Stimulated activated CD8-positive, alpha-beta memory T cell treated with anti-CD3 and anti-CD28 coated beads, Interleukin-12 subunit alpha, Interleukin-12 subunit beta, amount 100 ng/mL, for 24 hours (primary cell): ENCODE data around the gene SLC48A1.
A peak's percentile ranks its signal among the peaks of the same experiment; 100 is the strongest.

ENCODE experiments used
- DNase-seq: peaks from one replicate; pipeline ENCODE4 v3.0.0-alpha.2; 2020; ENCODE audit errors: extremely low read depth

Gene SLC48A1

GRCh38 chr12:47777151-47777550 is 4.1 kb downstream of the SLC48A1 start:
- no peak for DNase-seq

DNA sequence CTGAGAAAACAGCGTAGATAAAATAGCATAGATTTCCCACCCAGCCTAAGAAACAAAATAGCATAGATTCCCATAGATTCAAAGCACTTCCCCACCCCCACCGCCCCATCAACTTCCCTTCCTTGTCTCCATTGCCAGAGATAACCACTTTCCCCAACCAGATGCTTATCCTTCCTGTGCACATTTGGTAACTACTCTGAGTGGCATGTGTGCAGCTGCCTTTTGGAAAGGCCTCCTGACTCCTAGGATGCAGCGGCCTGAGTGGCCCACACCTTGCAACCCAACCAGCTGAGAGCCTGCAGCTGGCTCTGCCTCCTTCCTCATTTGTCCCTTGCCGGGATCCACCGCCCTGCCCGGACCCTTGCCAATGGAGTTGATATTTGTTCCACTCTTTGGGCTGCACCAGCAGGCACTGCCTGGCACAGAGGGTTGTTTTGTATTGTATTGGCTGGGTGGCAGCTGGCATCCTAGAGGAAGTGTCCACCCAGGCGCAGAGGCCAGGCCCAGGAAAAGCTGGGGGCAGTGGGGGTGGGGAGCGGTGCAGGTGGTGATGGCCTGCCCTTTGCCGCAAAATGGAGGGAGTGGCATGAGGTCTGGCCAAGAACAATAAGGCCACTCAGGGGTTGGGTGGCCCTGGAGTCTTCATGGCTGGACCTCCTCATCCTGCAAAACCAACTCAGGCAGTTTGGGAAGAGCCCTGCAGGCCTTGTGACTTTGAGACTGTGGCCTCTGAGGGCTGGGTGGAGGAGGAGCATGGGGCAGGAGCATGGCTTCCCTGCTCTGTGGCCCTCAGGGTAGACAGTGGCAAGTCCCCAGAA is 4.9 kb downstream of the SLC48A1 start:
- DNase-seq = no peak

GRCh38 chr12:47778881-47779280 is 5.8 kb downstream of the SLC48A1 start:
- DNase-seq = no peak

DNA sequence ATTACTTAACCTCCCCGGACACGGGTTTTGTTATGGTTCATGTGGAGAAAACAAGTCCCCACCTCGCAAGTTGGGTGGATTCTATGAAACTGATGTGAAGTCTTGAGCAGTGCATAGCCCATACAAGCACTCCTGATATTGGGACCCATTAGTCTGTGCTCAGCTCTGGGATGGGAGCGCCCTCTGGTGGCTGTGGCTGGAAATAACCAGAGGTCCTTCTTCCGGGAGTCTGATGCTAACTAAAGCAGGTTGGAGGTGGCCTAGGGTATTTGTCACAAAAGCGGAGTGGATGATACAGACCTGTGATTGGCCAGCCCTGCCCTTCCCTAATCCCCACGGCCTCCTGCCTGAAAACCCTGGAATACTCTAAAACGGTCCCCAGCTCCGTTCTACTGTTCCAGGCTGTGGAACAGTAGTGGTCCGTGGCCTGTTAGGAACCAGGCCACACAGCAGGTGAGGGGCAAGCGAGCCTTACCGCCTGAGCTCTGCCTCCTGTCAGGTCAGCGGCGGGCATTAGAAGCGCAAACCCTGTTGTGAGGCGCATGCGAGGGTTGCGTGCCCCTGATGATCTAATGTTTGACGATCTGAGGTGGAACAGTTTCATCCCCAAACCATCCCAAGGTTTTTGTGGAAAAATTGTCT is 6.4 kb downstream of the SLC48A1 start:
- DNase-seq = peak; percentile 79

GRCh38 chr12:47779943-47780504 is 7.0 kb downstream of the SLC48A1 start:
- no peak for DNase-seq

DNA sequence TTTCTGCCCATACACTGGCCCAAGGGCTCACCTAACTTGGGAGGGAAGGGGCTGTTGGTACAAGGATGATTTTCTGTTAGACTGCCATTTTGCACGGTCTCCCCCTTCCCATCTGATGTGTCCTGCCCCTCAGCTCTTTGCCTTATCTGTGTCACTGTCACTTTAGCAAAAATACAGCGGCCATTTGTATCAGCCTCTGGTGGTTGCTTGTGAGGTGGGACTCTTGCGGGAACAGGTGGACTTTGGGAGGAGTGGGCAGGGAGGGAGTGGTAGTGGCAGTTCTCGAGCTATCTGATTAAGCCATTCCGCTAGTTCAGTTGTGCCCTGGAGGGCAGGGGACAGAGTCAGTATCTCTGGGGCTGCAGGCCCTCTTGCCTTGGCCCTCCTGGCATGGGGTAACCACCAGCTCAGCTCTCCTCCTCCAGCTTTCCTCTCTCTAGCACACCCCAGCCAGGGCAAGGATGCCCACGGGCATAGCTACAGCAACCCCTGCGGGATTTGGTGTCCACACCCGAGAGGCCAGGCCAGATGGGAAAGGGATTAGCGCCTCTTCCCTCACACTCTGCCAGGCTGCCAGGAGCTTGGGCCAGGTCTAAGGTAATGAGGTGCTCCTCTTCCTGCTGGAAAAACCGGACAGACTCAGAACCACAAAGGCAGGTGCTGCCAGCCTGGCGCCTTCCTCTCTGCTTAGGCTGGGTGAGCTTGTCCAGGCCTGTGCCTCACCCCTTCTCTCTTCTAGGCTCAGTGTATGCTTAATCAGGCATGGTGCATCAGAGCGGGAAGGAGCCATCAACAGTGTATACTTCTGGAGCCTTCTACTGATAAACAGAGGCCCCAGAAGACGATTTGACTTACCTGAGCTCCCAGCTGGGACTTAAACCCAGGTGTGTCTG is 8.7 kb downstream of the SLC48A1 start:
- no peak for DNase-seq

GRCh38 chr12:47782372-47782770 is 9.3 kb downstream of the SLC48A1 start:
- DNase-seq = no peak

GRCh38 chr12:47783024-47783755 is 10.2 kb downstream of the SLC48A1 start:
- DNase-seq = no peak

DNA sequence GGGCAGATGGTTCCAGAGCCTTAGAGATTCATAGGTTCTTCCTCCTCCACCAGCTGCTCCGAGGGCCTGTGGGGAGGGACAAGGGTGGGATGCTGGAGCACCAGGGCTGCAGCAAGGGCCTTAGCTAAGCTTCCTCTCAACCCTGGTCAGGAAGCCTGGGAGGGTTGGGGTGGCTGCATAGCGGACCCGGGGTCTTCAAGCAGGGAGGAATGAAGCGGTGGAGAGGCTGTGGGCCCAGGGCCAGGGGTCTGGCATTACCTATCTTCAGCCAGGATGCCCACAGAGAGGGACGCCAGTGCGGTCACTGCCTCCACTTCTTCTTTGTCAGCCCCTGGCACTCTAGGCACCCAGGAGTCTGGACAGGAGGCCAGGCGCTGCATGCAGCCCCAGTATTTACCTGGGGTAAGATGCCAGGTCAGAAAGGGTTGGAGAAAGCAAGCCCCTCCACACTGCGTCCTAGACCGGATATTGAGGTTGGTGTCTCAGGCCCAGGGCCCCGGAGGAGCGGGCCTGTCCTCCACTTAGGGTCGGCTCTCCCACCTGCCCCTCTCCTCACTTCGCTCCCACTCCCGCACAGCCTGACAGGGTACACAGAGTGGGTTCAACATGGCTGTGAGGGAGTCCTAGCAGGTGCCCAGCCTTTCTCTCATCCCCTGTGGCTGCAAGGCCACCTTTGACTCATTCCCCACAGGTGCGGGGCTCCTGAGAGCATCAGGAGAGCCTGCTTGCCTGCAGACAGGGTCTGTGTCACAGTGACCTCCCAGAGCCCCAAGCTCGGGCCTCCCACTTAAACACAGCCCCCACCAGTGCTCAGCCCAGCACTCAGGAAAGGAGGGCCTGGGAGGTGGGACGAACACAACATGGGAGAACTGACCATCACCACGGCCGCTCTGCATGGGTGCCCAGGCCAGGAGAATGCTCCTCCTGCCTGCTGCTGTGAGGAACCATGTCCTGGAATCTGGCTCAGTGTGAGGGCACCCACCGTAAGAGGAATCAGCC is 11.1 kb downstream of the SLC48A1 start:
- no peak for DNase-seq

DNA sequence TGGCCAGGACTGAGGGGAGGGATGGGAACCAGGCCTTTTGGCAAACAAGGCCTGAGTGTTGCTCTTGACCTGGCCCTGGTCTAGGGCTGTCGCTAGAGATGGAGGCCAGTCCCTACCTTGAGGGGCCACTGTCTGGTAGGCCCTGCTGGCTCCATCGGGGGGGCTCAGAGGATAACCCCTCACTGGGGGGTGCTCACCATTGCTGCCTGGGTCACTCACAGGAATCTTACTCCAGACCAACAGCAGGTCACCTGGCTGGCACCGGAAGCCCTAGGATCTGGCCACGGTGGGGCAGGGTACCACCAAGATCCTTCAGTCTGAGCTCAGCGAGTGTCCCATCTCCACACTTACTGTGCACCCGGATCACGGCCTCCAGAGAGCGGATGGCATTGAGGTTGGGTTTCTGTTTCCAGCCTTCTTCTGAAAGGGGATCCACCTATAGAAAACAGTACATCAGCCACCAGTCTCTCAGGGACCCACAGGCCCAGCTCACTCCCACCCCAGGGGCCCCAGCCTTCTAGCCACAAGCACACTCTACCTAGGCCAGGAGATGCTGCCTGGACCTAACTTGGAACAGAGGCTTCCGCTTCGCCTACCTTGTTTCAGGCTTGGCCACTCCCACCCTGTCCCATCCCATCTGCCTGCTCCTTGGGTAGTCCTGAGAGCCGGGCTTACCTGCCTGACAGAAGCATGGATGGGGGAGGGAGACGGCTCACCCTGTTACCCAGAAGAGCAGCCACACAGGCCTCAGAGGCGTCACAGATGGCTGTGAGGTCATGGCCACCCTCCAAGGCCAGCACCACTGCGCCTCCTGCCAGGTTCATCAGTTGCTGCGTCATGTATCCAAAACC is 12.2 kb downstream of the SLC48A1 start:
- no peak for DNase-seq

GRCh38 chr12:47785887-47786661 is 13.0 kb downstream of the SLC48A1 start:
- no peak for DNase-seq

GRCh38 chr12:47786662-47787280 is 13.7 kb downstream of the SLC48A1 start:
- no peak for DNase-seq

DNA sequence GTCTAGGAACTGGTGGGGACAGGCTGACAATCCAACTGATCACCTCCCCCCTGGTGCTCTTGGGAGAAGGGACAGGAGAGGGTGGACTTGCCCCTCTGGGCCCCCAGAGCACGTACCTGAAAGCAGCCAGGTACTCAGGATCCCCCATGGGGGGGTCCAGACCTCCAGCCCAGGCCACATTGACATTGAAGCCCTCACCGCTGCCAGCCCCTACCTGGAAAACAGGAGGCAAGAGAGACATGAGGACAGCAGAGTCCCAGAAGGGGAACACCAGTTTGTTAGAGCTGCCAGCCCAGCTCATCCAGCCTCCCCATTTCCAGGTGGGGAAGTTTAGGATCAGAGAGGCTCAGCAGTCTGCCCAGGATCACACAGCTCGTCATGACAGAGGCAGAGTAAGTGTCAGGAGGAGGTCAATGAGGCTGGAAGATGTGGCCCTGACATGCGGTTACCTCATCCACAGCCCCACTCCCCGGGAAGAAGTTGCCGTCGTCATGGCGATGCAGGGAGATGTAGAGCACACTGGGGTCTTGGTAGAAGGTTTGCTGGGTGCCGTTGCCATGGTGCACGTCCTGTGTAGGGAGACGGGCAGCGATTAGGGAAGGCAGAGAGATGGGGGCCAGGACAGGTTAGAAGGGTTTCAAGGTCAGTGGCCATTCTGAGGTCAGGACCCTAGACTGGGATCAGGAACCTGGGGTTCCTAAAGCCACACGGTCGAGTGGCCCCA is 14.7 kb downstream of the SLC48A1 start:
- no peak for DNase-seq

DNA sequence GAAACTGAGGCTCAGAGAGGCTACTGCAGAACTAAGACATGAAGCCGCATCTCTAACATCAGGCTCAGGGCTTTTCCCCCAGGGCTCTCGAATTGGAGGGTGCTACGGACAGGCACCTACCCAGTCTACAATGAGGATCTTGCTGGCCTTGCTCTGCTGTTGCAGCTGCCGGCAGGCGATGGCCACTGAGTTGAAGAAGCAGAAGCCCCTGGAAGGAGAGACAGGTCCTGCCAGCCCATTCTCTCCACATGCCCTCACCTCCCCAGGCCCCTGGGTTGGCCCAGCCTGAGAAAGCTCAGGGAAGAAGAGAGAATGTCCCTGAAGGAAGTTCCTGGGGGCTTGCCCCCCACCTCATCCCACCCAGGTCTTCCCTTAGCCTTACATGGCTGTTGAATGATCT is 16.1 kb downstream of the SLC48A1 start:
- no peak for DNase-seq

DNA sequence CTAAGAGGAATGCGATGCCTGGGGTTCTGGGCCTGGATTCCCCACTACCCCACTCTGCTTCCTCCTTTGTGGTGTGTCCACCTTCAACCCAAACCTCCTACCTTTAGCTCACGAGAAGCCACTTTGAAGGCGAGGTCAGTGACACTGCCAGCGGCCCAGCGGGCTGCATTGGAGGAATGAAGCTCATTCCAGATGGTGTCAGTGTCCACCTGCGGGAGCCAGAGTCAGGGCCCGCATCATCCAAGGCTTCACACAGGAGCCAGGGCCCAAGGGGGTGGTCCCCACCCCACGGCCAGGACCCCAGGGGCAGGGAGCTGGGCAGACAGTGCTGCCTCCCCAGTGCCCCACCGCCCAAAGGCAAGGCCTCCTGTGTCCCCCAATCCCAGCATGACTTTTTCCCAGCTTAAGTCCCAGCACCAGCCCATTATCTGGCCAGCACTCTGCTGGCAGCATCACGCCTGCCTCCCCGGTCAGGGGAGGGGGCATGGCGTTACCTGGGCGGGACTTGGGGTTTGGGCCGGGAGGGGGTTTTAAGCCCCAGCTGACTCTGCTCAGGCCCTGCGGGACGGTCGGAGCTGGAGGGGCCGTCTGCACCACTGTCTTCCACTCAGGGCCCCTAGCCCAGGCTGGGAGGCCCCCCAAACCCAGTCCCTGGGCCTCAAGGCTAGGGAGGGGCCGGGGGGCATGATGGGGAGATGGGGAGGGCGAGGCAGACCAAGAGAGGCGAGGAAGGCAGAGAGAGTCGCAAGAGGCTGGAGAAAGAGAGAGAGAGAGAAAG is 16.9 kb downstream of the SLC48A1 start:
- no peak for DNase-seq

DNA sequence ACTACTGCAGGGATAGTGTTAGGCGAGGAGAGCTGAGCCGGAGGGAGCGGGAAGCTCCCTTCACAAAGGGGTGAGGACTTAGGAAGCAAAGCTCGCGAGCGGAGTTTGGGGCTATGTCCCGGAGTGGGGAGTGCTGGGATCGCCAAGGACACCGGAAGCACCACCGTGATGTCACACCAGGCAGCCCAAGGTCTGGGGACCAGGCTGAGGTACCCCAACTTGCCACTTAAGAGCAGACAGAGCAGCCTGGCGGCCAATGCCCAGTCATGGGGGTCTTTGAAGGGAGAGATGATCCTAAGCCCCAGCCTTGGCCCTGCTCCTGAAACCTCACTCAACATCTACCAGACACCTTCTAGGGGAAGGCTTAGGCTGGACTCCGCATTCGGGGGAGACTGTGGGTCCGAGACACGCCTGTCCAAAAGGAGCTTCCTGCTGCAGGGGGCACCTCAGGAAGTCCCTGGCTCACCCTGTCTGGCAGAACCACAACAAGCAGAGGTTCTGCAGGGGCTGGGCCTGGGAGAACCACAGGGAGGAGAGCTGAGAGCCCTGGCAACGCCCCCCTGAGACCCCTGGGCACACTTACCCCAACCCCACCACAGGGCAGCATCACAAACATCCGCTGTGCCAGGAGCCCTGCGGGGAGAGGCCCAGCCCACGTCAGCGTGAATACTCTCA is 17.8 kb downstream of the SLC48A1 start:
- DNase-seq = no peak
